ENCODE measurements around the gene ERF.
A peak's percentile ranks its signal among the peaks of the same experiment; 100 is the strongest.

ERF gene

GRCh38 chr19:42239544-42240220, 15.2 kb downstream of the ERF start:
- DNase-seq (ENCODE audit: low read depth) = no peak

DNA sequence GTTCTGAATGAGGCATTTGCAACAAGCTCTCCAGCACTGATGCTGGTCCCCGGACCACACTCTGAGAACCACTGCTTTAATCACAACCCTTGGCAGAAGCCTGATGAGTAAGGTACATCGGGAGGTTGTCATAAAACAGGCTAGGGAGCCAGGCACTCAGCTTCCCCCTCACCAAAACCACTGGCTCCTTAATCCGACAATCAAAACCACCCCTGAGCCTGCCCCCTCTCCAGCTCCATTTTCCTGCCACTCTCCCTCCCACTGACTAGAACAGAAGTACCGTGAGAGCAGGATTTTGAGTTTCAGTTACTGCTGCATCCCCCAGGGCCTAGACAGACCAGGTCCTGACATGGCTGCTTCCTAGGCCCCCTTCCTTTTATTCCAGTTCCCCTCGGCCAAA, 19.7 kb downstream of the ERF start:
- DNase-seq (ENCODE audit: low read depth) = no peak

GRCh38 chr19:42234364-42234763, 20.6 kb downstream of the ERF start:
- no peak for DNase-seq (ENCODE audit: low read depth)

DNA sequence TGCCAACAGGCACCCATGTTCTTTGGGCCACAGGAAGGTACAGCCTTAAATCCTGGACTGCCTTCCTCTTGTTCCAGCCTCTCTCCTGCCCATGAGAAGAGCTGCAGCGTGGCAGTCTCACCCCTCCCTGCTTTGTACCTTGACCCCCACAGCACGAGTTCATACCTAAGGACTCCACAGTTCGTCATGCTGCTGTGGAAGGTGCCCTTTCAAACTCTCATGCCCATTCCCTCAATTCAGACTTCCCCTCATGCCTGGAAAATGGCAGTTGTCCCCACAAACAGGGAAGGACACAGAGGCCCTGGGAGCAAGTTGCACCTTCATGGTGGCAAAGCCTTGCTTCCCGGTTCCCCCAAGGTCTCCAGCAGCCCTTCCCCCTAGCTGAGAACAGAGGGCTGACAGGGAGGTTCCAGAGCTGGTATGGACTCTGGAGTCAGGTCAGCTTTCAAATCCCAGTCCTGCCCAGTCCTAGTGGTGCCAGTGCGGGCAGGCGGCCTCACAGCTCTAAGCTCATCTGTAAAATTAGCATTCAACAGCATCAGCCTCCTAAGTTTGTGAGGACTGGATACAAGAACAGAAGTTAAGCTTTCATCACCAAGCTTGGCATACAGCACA, 21.1 kb downstream of the ERF start:
- DNase-seq (ENCODE audit: low read depth) = no peak

DNA sequence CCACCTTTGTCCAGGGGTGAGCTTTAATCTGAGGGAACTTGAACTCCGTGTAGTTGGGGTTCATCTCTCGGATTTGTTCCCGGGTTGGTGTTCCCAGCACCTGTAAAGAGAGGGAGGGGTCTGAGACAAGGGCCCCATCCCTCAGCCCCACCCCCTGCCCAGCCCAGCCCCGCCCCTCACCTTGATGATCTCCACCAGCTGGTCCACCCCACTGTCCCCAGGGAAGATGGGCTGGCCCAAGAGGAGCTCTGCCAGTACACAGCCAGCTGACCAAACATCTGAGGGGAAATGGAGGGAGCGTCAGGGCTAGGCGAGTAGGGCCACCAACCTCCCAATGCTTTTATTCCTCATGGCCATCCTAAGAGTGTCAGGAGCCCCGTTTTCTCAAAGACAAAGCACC, 21.8 kb downstream of the ERF start:
- no peak for DNase-seq (ENCODE audit: low read depth)

DNA sequence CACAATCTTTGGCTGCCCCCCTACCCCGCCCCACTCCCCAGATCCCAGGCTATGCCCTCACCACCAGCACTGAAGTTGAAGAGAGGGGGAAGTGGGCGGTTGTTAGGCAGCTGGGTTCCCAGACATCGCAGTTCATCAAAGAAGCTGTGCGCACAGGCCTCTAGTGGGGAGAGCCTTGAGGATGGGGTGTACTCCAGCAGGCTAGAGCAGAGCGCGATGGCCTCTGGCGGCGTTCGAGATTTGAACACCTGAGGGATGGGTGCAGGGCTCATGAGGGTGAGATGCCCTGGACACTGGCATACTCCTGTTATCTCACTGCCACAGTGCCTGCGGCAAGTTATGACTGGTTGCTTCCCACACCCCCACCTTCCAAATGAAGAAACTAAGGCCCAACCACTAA, 22.5 kb downstream of the ERF start:
- no peak for DNase-seq (ENCODE audit: low read depth)

DNA sequence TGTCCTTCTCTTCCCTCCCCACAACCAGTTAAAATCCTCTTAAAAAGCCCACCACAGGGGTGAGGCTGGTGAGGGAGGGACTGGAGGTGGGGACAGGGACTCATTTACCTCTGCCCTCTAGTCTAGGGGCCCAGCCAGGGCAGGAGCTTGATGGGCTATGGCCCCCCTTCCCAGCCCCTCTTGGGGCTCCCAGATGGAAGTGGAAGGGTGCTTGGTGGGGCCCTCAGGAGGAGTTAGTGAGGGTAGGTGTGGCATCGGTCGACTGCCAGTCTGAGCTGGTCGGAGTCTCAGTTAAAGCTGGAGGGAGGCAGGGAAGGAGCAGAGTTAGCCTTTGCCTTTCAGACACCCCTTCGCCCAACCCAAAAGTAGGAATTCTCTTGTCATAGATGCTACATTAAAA, 24.4 kb downstream of the ERF start:
- no peak for DNase-seq (ENCODE audit: low read depth)

DNA sequence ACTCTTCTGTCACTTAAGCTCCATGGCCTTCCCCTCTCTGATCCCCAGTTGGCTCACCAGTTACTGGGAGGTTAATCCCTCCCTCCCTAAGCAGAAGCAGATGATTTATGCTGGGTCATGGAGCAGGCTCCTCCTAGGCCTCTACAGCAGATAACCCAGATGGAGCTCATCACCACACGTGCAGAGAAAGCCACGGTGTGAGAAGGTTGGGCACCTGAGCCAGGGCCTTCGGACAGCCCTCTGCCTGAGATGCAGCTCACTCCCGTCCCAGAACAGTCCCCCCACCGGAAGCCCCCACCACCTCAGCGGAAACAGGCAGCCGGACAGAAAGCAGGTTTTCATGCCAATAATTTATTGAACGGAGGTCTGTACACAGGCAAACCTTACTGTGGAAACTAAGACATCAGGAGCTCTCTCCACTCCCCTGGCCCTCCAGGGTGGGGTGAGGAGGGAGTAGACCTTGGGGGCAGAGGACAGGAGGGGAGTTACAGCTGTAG, 25.0 kb downstream of the ERF start:
- DNase-seq (ENCODE audit: low read depth) = no peak

- no peak for DNase-seq (ENCODE audit: low read depth)
These were observed 25.6 kb downstream of the ERF start for GRCh38 chr19:42229301-42229854.

DNA sequence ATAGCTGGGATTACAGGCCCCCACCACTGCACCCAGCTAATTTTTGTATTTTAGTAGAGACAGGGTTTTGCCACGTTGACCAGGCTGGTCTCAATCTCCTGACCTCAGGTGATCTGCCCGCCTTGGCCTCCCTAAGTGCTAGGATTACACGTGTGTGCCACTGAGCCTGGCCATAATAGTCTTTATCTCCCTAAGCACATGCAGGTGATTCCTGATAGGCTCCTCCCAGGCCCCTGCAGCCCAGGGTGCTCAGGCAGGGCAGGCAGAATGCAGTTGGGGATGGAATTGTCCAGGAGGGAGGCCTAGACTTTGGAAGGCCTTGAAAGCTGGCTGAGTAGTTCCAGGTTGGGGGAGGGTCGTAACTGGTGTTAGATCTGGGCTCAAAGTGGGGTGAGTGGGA, 26.3 kb downstream of the ERF start:
- no peak for DNase-seq (ENCODE audit: low read depth)

DNA sequence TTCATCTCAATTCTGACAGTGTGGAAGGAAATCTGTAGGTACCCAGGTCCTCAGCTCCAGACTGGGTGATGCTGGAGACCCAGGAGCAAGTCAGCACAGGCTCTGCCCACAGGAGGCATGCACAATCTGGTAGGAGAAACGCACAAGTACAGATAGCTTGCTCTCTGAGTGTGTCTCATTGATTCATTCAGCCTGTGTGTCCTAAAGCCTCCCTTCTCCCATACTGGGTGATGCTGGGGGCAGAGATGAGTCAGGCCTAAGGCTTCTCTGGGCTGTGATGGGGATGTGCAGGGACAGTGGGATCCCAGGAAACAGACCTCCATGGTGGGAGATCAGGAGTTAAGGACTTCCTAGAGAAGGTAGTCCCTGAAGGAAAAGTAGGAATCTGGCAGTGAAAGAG, 28.0 kb downstream of the ERF start:
- no peak for DNase-seq (ENCODE audit: low read depth)

GRCh38 chr19:42225718-42226292, 29.1 kb downstream of the ERF start:
- DNase-seq (ENCODE audit: low read depth) = no peak

DNA sequence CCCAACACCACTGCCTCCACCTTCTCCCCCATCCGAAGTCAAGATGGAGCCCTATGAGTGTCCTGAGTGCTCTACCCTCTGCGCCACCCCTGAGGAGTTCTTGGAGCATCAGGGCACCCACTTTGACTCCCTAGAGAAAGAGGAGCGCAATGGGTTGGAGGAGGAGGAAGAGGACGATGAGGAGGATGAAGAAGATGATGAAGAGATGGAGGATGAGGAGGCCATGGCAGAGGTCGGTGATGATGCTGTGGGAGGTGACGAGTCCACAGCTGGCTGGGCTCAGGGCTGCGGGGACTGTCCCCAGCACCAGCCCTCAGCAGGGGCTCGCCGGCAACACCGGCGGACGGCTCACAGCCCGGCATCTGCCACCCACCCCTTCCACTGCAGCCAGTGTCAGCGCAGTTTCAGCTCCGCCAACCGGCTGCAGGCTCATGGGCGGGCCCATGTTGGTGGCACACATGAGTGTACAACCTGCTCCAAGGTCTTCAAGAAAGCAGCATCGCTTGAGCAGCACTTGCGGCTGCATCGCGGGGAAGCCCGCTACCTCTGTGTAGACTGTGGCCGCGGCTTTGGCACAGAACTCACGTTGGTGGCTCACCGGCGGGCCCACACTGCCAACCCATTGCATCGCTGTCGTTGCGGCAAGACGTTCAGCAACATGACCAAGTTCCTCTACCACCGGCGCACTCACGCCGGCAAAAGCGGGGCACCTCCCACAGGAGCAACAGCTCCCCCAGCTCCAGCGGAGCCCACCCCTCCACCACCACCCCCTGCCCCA, 29.8 kb downstream of the ERF start:
- DNase-seq (ENCODE audit: low read depth) = no peak

DNA sequence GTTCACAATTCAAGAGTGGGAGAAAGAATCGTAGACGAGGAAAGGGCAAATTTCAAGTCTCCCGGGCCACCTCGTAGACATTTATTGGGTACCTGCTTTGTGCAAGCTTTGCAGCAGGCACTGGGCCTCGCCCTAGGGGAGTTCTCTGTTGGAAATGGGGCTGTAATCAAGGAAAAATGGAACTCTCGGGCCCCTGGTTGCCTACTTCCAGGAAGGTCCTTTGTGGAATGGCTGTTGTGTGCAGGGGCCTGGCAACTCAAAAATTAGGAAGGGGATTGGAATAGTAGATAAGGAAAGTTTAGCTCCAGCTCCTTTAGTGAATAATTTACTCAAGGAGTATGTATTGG, 34.2 kb downstream of the ERF start:
- DNase-seq (ENCODE audit: low read depth) = no peak

GRCh38 chr19:42219812-42220750, 34.8 kb downstream of the ERF start, which contains the start of gene ZNF526:
Gene ZNF526 (plus strand): TSS chr19:42220312. CDS start chr19:42224404, 4,092 bp downstream.
- DNase-seq (ENCODE audit: low read depth) = peak; percentile 95

DNA sequence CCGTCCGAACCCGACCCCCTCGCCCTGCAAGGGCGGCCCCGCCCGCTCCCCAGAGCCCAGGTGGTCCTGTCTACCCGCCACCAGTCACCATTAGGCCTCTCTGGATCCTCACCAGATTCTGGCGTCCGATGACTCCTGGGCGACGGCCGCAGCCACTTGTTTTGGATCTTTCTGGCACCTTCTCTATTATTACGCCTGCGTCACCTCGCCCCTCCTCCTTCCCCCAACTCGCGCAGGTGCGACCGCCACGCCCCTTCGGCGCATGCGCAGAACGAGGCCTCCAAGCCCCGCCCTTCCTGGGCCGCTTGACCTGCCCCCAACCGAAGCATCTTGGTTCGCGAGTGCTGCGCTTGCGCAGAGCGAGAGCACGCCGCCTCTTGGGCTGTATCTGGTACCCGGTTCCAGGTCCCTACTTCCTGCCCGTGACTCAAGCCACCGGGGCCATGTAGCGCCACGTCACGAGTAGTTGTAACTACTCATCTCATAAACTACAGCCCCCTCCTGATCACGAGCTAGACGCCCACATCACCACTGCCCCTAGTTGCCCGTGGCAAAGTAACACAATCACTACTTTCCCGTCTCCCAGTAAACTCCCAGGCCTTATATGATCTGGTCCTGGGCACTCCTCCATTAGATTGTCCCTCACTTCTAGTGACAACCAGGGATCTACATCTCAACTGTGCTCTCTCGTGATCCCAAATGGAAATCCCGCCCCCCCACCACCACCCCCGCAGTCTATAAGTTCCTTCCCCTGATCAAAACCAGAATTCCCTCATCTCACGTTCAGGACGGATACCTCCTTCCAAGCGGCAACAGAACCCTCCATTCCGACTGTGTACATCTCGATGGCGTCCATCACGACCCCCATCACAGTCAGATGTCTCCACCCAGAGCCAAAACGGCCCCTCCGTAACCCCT, 37.1 kb downstream of the ERF start, which contains the start of gene DEDD2:
DEDD2 (minus strand) TSS at position 158 of the 918 bp plus-strand sequence. CDS start 670 bp downstream, outside the sequence.
- DNase-seq (ENCODE audit: low read depth) = peak; percentile 100

DNA sequence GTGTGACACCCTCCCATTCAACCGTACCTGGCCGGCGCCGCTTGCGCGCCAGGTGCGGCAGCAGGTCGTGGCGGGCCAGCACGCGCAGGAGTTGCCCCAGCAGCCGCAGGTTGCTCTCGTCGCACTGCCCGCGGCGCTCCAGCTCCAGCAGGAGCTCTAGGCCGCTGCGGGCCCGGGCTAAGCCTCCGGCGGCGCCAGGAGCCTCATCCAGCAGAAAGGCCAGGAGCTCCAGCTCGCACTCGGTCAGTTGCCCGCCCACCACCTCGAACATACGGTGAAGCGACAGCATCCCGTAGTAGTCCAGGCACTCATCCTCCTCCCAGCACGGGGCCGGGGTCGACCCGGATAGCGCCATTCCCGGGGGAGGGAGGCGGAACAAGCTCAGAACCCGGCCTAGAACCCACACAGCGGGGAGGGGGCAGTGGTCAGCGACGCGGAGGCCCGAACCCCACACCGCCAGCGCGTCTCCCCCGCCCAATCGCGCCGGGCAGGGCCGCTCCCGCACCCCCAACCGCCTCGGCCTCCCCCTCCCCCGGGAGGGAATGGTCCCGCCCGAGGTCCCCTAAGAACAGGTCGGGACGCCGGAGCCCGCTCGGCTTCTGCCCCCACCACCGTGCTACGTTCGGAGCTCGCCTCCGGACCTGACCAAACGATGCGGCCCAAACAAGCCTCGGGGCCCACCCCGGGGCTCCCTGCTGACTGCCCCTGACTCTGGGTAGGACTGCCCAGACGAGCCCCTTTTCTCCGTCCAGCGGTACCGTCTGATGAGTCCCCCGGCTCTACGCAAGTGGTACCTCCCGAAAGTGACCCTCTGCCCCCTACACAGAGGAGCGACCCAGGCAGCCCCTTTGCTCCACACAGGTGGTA, 38.0 kb downstream of the ERF start:
- no peak for DNase-seq (ENCODE audit: low read depth)

- no peak for DNase-seq (ENCODE audit: low read depth)
These were observed 40.0 kb downstream of the ERF start for GRCh38 chr19:42214810-42215485.
